Prostate gland (tissue), 2 donors: ENCODE results near the gene RYR2.

Experiments used
- CTCF ChIP-seq, 4 experiments: fragments of 200-600 bp in 2 of 4; fragments of 450-650 bp in 2 of 4; sonication (generic) in 2 of 4; IDR thresholded peaks; 1 replicate in 3 of 4; 2 replicates in 1 of 4; pipeline ENCODE4 v1.5.1; 2016 to 2019; ENCODE audit warnings: antibody characterized with exemption in 4 of 4, mild to moderate bottlenecking in 2 of 4, moderate library complexity in 2 of 4
- POLR2AphosphoS5 ChIP-seq: sonication (generic); formaldehyde crosslinking; IDR thresholded peaks from one replicate; pipeline ENCODE4 v1.6.1; 2017; ENCODE audit warnings: antibody characterized with exemption

DNA sequence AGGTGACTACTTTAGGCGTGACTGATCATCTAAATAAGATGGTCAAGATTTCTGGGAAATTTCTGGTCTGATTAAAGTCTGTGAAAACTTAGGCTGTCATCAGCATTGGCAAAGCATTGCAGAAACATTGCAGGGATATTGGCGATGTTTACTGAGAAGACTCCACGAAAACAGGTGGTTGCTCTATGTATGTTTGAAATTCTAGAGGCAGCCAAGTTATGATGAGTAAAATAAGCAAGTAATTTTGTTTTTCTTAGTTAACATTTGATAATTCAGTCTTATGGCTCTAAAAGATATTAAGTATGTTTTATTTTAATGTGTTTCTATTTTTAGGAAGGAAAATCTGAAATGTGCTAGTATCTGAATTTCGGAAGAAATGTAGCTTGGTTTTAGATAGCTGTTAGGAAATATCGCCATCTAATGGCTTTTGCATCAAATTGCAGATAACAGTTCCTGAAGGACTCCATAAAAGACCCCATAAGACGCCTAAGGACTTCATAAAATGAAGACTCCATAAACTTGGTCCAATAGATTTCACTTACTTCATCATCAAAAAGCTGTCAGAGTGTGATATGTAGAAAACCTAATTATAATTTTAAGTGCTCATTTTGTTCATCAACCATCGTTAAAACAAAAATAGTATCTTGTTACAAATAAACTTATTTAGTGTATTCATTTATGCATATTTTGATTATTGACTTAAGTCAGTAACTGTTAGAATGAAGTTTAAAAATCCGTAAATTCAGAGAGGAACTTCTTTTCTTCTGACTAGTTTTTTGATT lies 344.6 kb downstream of the RYR2 start:
- TF ChIP-seq POLR2AphosphoS5 (no peak), CTCF (IDR thresholded peaks at IDR 0.05) (peak; percentile 28 to 58 (median 39))
